HepG2 (cell line): ENCODE measurements around the gene MBD3L2. TPM values are rescaled to one million over a fixed set of nuclear protein-coding genes. Genes with fewer than 3 reads are reported as not detected.

Experiments
- ATAC-seq: fragments of 200-7000 bp; cut with Tn5 transposase; 3 replicates; pipeline ENCODE4 v1.9.1; 2020; ENCODE audit warnings: mild to moderate bottlenecking, moderate library complexity
- BruUV-seq: library from RNA; stranded (reverse); fragments of 400-500 nt; replicated peaks from 2 replicates; lab custom pipeline; 2021; lab: Mats Ljungman, UMichigan
- CTCF ChIA-PET: fragments of 300-600 bp; formaldehyde crosslinking; extraction: SDS; loops from one replicate; lab custom pipeline; 2021; ENCODE audit warnings: low total read pairs, inconsistent platforms, low intra/inter-chr PET ratio; lab: Yijun Ruan, JAX
- POLR2A ChIA-PET: fragments of 350-600 bp; sonication (Branson Sonifier 250); formaldehyde crosslinking; loops from one replicate; lab custom pipeline; 2020; ENCODE audit warnings: antibody characterized with exemption, inconsistent platforms; lab: Yijun Ruan, JAX
- DNase-seq: peaks from one replicate; pipeline ENCODE4 v3.0.0-alpha.2; 2015; ENCODE audit warnings: low spot score
- FAIRE-seq: peaks from 3 replicates; lab custom pipeline; 2011; peaks lifted over from hg19 to GRCh38; lab: Jason Lieb, UNC
- H2AFZ ChIP-seq: one replicate; pipeline ENCODE4 v1.6.1; 2011; ENCODE audit warnings: low read length, inconsistent platforms
- H3K27ac ChIP-seq: fragments of 300-600 bp; 3 replicates; pipeline ENCODE4 v1.8.0; 2011; ENCODE audit warnings: mixed run types, mild to moderate bottlenecking, mixed read lengths, low read length, inconsistent platforms; ENCODE audit not compliant: insufficient read depth; ENCODE audit errors: extremely low read length
- H3K27me3 ChIP-seq, 2 experiments: fragments of 200-600 bp in 1 of 2; 2 replicates in 1 of 2; 3 replicates in 1 of 2; pipeline versions ENCODE4 v1.6.0 to v1.8.0; 2011; ENCODE audit warnings: low read length in 2 of 2, mild to moderate bottlenecking in 2 of 2, moderate library complexity in 2 of 2, inconsistent platforms in 1 of 2; ENCODE audit not compliant: insufficient read depth in 2 of 2, control insufficient read depth in 1 of 2
- H3K36me3 ChIP-seq, 2 experiments: fragments of 200-600 bp in 1 of 2; replicated peaks in 1 of 2; 2 replicates in 1 of 2; 3 replicates in 1 of 2; pipeline versions ENCODE4 v1.5.1 to v1.8.0; 2011; ENCODE audit warnings: low read length in 2 of 2, inconsistent platforms in 1 of 2; ENCODE audit not compliant: insufficient read depth in 2 of 2, control insufficient read depth in 1 of 2
- H3K4me1 ChIP-seq: 2 replicates; pipeline ENCODE4 v1.5.1; 2012; ENCODE audit warnings: low read length, inconsistent platforms; ENCODE audit not compliant: insufficient read depth
- H3K4me2 ChIP-seq: 2 replicates; pipeline ENCODE4 v1.6.0; 2011; ENCODE audit warnings: low read depth, low read length, inconsistent platforms
- H3K4me3 ChIP-seq, 3 experiments: fragments of 200-600 bp in 1 of 3; sonication (generic), shearing (Covaris generic) in 1 of 3; replicated peaks in 1 of 3; 2 replicates each; pipeline ENCODE4 v1.5.1; 2011 to 2016; ENCODE audit warnings: low read length in 3 of 3, inconsistent platforms in 2 of 3, low read depth in 2 of 3, mild to moderate bottlenecking in 2 of 3, control low read depth in 1 of 3, mixed read lengths in 1 of 3; ENCODE audit not compliant: insufficient read depth in 1 of 3
- H3K79me2 ChIP-seq: one replicate; pipeline ENCODE4 v1.6.1; 2011; ENCODE audit warnings: low read length, inconsistent platforms; ENCODE audit not compliant: insufficient read depth
- H3K9ac ChIP-seq: 2 replicates; pipeline ENCODE4 v1.6.0; 2011; ENCODE audit warnings: mild to moderate bottlenecking, low read depth, low read length, inconsistent platforms; ENCODE audit not compliant: insufficient read depth
- H3K9me3 ChIP-seq: 2 replicates; pipeline ENCODE4 v1.5.1; 2012; ENCODE audit warnings: mild to moderate bottlenecking, low read length
- H4K20me1 ChIP-seq: 2 replicates; pipeline ENCODE4 v1.6.0; 2011; ENCODE audit warnings: inconsistent platforms, mild to moderate bottlenecking, low read length, moderate library complexity; ENCODE audit not compliant: insufficient read depth
- JUNB ChIP-seq: sonication (generic); formaldehyde crosslinking; IDR thresholded peaks from 2 replicates; pipeline ENCODE4 v1.8.0; 2022; ENCODE audit warnings: missing genetic modification reagents, mild to moderate bottlenecking, borderline replicate concordance
- ZMYM3 ChIP-seq: sonication (generic); formaldehyde crosslinking; IDR thresholded peaks from 2 replicates; pipeline ENCODE4 v1.5.1; 2020; ENCODE audit warnings: mild to moderate bottlenecking, missing genetic modification reagents
- ZNF121 ChIP-seq: sonication (generic); formaldehyde crosslinking; IDR thresholded peaks from 2 replicates; pipeline ENCODE4 v1.5.0; 2020; ENCODE audit warnings: mild to moderate bottlenecking, missing genetic modification reagents
- ZNF549 ChIP-seq: sonication (generic); formaldehyde crosslinking; IDR thresholded peaks from 2 replicates; pipeline ENCODE4 v1.5.0; 2020; ENCODE audit warnings: missing genetic modification reagents
- ZSCAN21 ChIP-seq: sonication (generic); formaldehyde crosslinking; IDR thresholded peaks from 2 replicates; pipeline ENCODE4 v1.8.0; 2022; ENCODE audit warnings: mild to moderate bottlenecking, missing genetic modification reagents, moderate library complexity, borderline replicate concordance
- WGBS: methylation state at CpG from one replicate; pipeline ENCODE4 v1.1.6; 2017; ENCODE audit warnings: low lambda C conversion rate; 5-methylcytosine and 5-hydroxymethylcytosine counted together
- in situ Hi-C: cut with HindIII; loops from 2 replicates; pipeline ENCODE4 v1.10.0; 2017; ENCODE audit warnings: low pct_unique_long_range_greater_than_20kb; ENCODE audit not compliant: extremely low pct_ligation_motif_present
- intact Hi-C: fragments of 100-400 bp; cut with micrococcal nuclease; formaldehyde crosslinking; loops from one replicate; pipeline ENCODE4 v1.10.0; 2022; ENCODE audit not compliant: unreplicated experiment
- polyA plus RNA-seq, 8 experiments: library from polyadenylated mRNA; depleted of rRNA in 3 of 8; stranded (reverse) in 7 of 8; unstranded in 1 of 8; fragments of >200 nt; fragmentation: Illumina TruSeq in 4 of 8; extraction: Trizol in 4 of 8; gene quantifications; 2 replicates each; pipeline versions ENCODE4 v1.2.1 to v1.2.3, GENCODE V29; 2011 to 2016; ENCODE audit warnings: low read depth in 4 of 8, missing spikeins in 1 of 8, mixed read lengths in 1 of 8; ENCODE audit not compliant: insufficient read depth in 1 of 8
- total RNA-seq, 5 experiments: library from RNA; depleted of rRNA; stranded (reverse); fragments of >200 nt; fragmentation: Illumina TruSeq; extraction: Trizol; gene quantifications; 2 replicates each; pipeline ENCODE4 v1.2.3, GENCODE V29; 2016; ENCODE audit warnings: low read depth in 1 of 5
- TF ChIP-seq, protein P1 (sequence below): IDR thresholded peaks from 2 replicates; pipeline ENCODE4 v1.6.1; 2016; ENCODE audit warnings: low read depth, borderline replicate concordance
- TF ChIP-seq, protein P2 (sequence below): sonication (generic); formaldehyde crosslinking; IDR thresholded peaks from 2 replicates; pipeline ENCODE4 v1.5.0; 2020; ENCODE audit warnings: mild to moderate bottlenecking, missing genetic modification reagents
- TF ChIP-seq, protein P3 (sequence below): IDR thresholded peaks from 2 replicates; pipeline ENCODE4 v1.6.1; 2016; ENCODE audit warnings: mild to moderate bottlenecking, missing biosample characterization, missing genetic modification reagents

MBD3L2 gene
- total and polyA plus RNA-seq, 2 of the 13 experiments (the other 11 are each of a cell fraction or from before 2014, with no cell fraction given): not detected

DNA sequence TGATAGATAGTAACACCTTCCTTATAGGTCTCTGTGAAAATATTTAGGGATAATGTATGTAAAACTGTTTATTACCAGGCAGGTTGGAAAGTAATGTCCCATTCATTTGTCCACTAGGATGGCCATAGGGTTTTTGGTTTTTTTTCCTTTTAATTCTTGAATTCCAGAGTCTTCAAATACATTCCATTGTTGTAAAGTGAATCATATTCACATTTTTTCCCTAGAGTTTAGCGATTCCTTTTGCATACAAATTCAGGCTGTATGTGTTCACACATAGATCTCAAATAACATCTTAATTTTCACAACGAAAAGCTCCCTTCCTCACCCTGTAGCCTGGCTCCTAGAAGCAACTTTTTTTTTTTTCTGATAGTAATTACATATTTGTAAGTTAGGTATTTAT, 18.6 kb downstream of the MBD3L2 start:
- Histone ChIP-seq H3K27ac (no peak overlapping the region), H3K4me3 (no peak overlapping the region), H3K4me1 (peaks cover 14% of the 10 kb centered on the region), H3K27me3 (no peaks in the 10 kb centered on the region; a peak in 1 of 5 replicates), H2AFZ (no peak overlapping the region), H4K20me1 (no peaks in the 10 kb centered on the region), H3K36me3 (peaks cover 0 to 13% of the 10 kb centered on the region in 2 experiments; a peak in 3 of 5 replicates), H3K9ac (no peak overlapping the region), H3K4me2 (no peak overlapping the region), H3K79me2 (peaks cover 11% of the 10 kb centered on the region), H3K9me3 (peaks cover 7% of the 10 kb centered on the region)
- CTCF ChIA-PET: no interaction called here
- no peak for ATAC-seq
- FAIRE-seq: no peak
- intact Hi-C loops: no loop called here
- in situ Hi-C loops: no loop called here
- DNase-seq: no peak
- BruUV-seq: no TSS peak
- TF ChIP-seq, protein P1, sequence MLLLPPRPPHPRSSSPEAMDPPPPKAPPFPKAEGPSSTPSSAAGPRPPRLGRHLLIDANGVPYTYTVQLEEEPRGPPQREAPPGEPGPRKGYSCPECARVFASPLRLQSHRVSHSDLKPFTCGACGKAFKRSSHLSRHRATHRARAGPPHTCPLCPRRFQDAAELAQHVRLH (CRISPR knock-in tag): no peak
- 64% methylated on average over 2 of the region's 2 CpGs for WGBS
- POLR2A ChIA-PET: no interaction called here

DNA sequence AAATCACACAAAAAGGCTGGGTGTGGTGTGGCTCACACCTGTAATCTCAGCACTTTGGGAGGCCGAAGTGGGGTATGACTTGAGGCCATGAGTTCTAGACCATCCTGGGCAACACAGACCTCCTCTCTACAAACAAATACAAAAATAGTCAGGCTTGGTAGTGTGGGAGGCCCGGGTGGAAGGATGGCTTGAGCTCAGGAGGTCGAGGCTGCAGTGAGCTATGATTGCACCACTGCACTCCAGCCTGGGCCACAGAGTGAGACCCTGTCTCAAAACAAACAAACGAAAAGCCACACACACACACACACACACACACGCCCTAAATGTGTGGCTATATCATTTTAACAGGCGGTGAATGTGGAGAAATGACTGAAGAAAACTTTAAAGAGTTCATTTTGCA, 19.5 kb downstream of the MBD3L2 start:
- no TSS peak for BruUV-seq
- peak overlapping the region; percentile 74 for H3K4me2 ChIP-seq
- no peaks in the 10 kb centered on the region for H4K20me1 ChIP-seq
- intact Hi-C loops (no loop called here), in situ Hi-C loops (no loop called here)
- FAIRE-seq (no peak), DNase-seq (no peak), ATAC-seq (no peak)
- TF ChIP-seq ZSCAN21 (CRISPR knock-in tag) (0 out of 2 replicates have a peak, but pooled peaks have one; percentile 5), ZNF121 (CRISPR knock-in tag) (peak; percentile 62), ZMYM3 (CRISPR knock-in tag) (peak; percentile 54; the same call in 1 of the 2 replicates), JUNB (no peak), ZNF549 (no peak)
- TF ChIP-seq, protein P2, sequence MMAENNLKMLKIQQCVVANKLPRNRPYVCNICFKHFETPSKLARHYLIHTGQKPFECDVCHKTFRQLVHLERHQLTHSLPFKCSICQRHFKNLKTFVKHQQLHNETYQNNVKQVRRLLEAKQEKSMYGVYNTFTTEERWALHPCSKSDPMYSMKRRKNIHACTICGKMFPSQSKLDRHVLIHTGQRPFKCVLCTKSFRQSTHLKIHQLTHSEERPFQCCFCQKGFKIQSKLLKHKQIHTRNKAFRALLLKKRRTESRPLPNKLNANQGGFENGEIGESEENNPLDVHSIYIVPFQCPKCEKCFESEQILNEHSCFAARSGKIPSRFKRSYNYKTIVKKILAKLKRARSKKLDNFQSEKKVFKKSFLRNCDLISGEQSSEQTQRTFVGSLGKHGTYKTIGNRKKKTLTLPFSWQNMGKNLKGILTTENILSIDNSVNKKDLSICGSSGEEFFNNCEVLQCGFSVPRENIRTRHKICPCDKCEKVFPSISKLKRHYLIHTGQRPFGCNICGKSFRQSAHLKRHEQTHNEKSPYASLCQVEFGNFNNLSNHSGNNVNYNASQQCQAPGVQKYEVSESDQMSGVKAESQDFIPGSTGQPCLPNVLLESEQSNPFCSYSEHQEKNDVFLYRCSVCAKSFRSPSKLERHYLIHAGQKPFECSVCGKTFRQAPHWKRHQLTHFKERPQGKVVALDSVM (CRISPR knock-in tag): peak; percentile 81
- TF ChIP-seq, protein P3, sequence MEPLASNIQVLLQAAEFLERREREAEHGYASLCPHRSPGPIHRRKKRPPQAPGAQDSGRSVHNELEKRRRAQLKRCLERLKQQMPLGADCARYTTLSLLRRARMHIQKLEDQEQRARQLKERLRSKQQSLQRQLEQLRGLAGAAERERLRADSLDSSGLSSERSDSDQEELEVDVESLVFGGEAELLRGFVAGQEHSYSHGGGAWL (CRISPR knock-in tag): no peak
- POLR2A ChIA-PET: interaction anchor here (0.7 to 1.5 kb wide), 11 partner anchors 16 to 592 kb away, joined by 3 to 32 read pairs (median 4); partner anchors contain the start of genes MCOLN1 and TNFSF9
- H2AFZ ChIP-seq: peak overlapping the region; percentile 51
- H3K9ac ChIP-seq: no peak overlapping the region
- CTCF ChIA-PET: no interaction called here
- H3K79me2 ChIP-seq: peaks cover 11% of the 10 kb centered on the region
- peaks cover 3 to 19% of the 10 kb centered on the region in 2 experiments; a peak in 4 of 5 replicates for H3K36me3 ChIP-seq
- H3K4me3 ChIP-seq: peak overlapping the region; percentile 30 to 57 (median 30); a peak in 4 of 6 replicates
- no peak overlapping the region for H3K27ac ChIP-seq
- no peaks in the 10 kb centered on the region; a peak in 1 of 5 replicates for H3K27me3 ChIP-seq
- WGBS: 63% methylated on average over 5 of the region's 6 CpGs
- peaks cover 7% of the 10 kb centered on the region for H3K9me3 ChIP-seq
- peaks cover 14% of the 10 kb centered on the region for H3K4me1 ChIP-seq
